ENCODE measurements around the gene TMEM91. TPM values are rescaled to one million over a fixed set of nuclear protein-coding genes. Genes with fewer than 3 reads are reported as not detected.

TMEM91 gene
- total and polyA plus RNA-seq, 9 of the 15 experiments (the other 6 are each of a cell fraction or from before 2014, with no cell fraction given): 1.2 to 5.2 (median 2.7) TPM

DNA sequence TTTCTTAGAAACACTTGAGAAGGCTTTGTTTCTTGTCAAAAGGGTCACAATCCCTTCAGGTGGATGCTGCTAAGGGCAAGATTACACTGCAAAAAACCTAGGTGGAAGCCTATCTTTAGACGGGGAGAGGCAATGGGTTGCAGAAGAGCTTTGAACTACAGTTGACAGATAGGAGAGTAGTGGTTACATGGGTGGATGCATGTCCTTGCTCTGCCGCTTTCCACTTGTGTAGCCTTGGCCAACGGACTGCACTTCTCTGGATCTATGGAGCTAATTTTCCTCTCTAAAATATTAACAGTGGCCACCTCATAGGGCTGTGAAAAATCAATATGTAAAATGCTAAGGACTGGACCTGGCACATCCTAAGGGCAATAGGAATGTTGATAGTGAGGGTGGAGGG is 22.3 kb downstream of the TMEM91 start:
- 3% methylated on average over 3 of the region's 3 CpGs for WGBS (ENCODE audit: insufficient coverage, low coverage, missing lambda C conversion rate)
- CTCF ChIA-PET (ENCODE audit: low intra/inter-chr PET ratio): no interaction called here
- peaks cover 45% of the 10 kb centered on the region for H3K79me2 ChIP-seq (ENCODE audit: control insufficient read depth, insufficient read depth, low read length)
- in situ Hi-C loops (cut with MboI) (no loop called here), intact Hi-C loops (cut with micrococcal nuclease) (loop anchor here (5.0 kb wide), 1 partner anchor 34 kb away; no protein-coding TSS in a partner anchor)
- H3K36me3 ChIP-seq (ENCODE audit: control insufficient read depth, insufficient read depth, low read length): peaks cover 9% of the 10 kb centered on the region; the same call in 1 of the 3 replicates
- peak; percentile 22; the same call in 2 of the 3 replicates for ATAC-seq
- H2AFZ ChIP-seq (ENCODE audit: low read depth, low read length): no peak overlapping the region
- H3K27ac ChIP-seq (ENCODE audit: extremely low read depth, low read depth, low read length): peak overlapping the region; percentile 95; the same call in 1 of the 3 replicates
- no peaks in the 10 kb centered on the region for H3K9me3 ChIP-seq (replicated peaks; ENCODE audit: control insufficient read depth, insufficient read depth, low read depth, low read length)
- TF ChIP-seq RFX1 (IDR thresholded peaks at IDR 0.05) (peak; percentile 71), SAFB (IDR thresholded peaks at IDR 0.05; ENCODE audit: borderline replicate concordance, low read depth, low read length) (no peak), POLR2G (IDR thresholded peaks at IDR 0.05; ENCODE audit: low read depth, low read length) (no peak)
- TF ChIP-seq, protein P1, sequence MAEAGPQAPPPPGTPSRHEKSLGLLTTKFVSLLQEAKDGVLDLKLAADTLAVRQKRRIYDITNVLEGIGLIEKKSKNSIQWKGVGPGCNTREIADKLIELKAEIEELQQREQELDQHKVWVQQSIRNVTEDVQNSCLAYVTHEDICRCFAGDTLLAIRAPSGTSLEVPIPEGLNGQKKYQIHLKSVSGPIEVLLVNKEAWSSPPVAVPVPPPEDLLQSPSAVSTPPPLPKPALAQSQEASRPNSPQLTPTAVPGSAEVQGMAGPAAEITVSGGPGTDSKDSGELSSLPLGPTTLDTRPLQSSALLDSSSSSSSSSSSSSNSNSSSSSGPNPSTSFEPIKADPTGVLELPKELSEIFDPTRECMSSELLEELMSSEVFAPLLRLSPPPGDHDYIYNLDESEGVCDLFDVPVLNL (CRISPR knock-in tag; IDR thresholded peaks at IDR 0.05; ENCODE audit: low read depth): no peak
- POLR2A ChIA-PET: interaction anchor here (0.7 to 1.6 kb wide), 6 partner anchors 9 to 41 kb away, joined by 3 to 12 read pairs (median 5); partner anchors contain the start of genes B9D2 and DMAC2
- DNase-seq (ENCODE audit: extremely low read depth in 1 of 4, low spot score in 3 of 4): peak in 1 of 4 experiments; percentile 38
- H3K9ac ChIP-seq (ENCODE audit: insufficient read depth in 1 of 2, low read depth in 2 of 2, low read length in 2 of 2): peak overlapping the region; percentile 3 to 92; a peak in 3 of 4 replicates
- H3K27me3 ChIP-seq (ENCODE audit: control insufficient read depth in 2 of 2, insufficient read depth in 2 of 2, low read length in 2 of 2): no peaks in the 10 kb centered on the region
- peaks cover 15 to 18% of the 10 kb centered on the region in 2 experiments; a peak in 4 of 5 replicates for H3K4me1 ChIP-seq (replicated peaks in 1 of 2; ENCODE audit: control insufficient read depth in 2 of 2, insufficient read depth in 2 of 2, low read length in 2 of 2)
- H4K20me1 ChIP-seq (replicated peaks; ENCODE audit: control insufficient read depth, insufficient read depth, low read length): no peaks in the 10 kb centered on the region
- peak overlapping the region; percentile 73 for H3K4me3 ChIP-seq
- peak; percentile 32 for FAIRE-seq
- H3K9me1 ChIP-seq (ENCODE audit: control insufficient read depth, insufficient read depth, low read length): no peaks in the 10 kb centered on the region
- H3K4me2 ChIP-seq (ENCODE audit: insufficient read depth, low read length): peak overlapping the region; percentile 90
- no TSS peak for BruUV-seq (replicated peaks)

Data from K562 (cell line).